HepG2 (cell line): ENCODE results near the gene GTF3C5.

Experiments used
- CHD2 ChIP-seq: IDR thresholded peaks from 2 replicates; pipeline ENCODE4 v1.6.1; 2011; ENCODE audit warnings: low read depth, low read length, improper control_type of control experiment
- CTCF ChIP-seq: sonication (generic); formaldehyde crosslinking; IDR thresholded peaks from 2 replicates; pipeline ENCODE4 v1.5.0; 2020; ENCODE audit warnings: mild to moderate bottlenecking, missing genetic modification reagents, moderate library complexity
- FOXO1 ChIP-seq: sonication (generic); formaldehyde crosslinking; IDR thresholded peaks from 2 replicates; pipeline ENCODE4 v1.4.0; 2020; ENCODE audit warnings: missing genetic modification reagents
- MAFK ChIP-seq, 2 experiments: IDR thresholded peaks in 1 of 2; conservative IDR thresholded peaks in 1 of 2; 2 replicates each; pipeline ENCODE4 v1.6.1; 2011; ENCODE audit warnings: improper control_type of control experiment in 2 of 2, low read length in 2 of 2
- POLR2A ChIP-seq, 2 experiments: IDR thresholded peaks; 2 replicates each; pipeline ENCODE4 v1.6.1; 2011; ENCODE audit warnings: low read depth in 2 of 2, low read length in 2 of 2, mild to moderate bottlenecking in 1 of 2, moderate library complexity in 1 of 2; ENCODE audit not compliant: insufficient read depth in 1 of 2
- ZNF136 ChIP-seq: sonication (generic); formaldehyde crosslinking; IDR thresholded peaks from 2 replicates; pipeline ENCODE4 v1.8.1; 2022; ENCODE audit warnings: low read depth, mild to moderate bottlenecking, moderate library complexity, missing genetic modification reagents
- ZNF839 ChIP-seq: sonication (generic); formaldehyde crosslinking; IDR thresholded peaks from 2 replicates; pipeline ENCODE4 v1.4.0; 2020; ENCODE audit warnings: missing genetic modification reagents, mild to moderate bottlenecking, borderline replicate concordance

GRCh38 chr9:133004091-133004998 lies 26.5 kb upstream of the GTF3C5 start:
- TF ChIP-seq POLR2A (IDR thresholded peaks at IDR 0.05; ENCODE audit: insufficient read depth in 1 of 2, low read depth in 2 of 2, low read length in 2 of 2) (no peak), ZNF839 (CRISPR knock-in tag) (no peak), CHD2 (no peak), CTCF (CRISPR knock-in tag) (no peak), MAFK (conservative IDR thresholded peaks at IDR 0.05 in 1 of 2, IDR thresholded peaks at IDR 0.05 in 1 of 2; ENCODE audit: low read length in 2 of 2) (no peak), ZNF136 (no peak), FOXO1 (CRISPR knock-in tag) (no peak)
